ENCODE measurements around the gene MLH1. TPM values are rescaled to one million over a fixed set of nuclear protein-coding genes. Genes with fewer than 3 reads are reported as not detected.

Gene MLH1
- total RNA-seq, 2 experiments from 2014 or later, result 89.6 to 93.7 TPM

- intact Hi-C loops (cut with micrococcal nuclease), result no loop called here
- no peak for TF ChIP-seq CTCF (IDR thresholded peaks at IDR 0.05)
- Mint-ChIP-seq H3K9me3 (no peaks in the 10 kb centered on the region), H3K27ac (no peak overlapping the region), H3K27me3 (no peaks in the 10 kb centered on the region), H3K4me1 (ENCODE audit: low read depth) (no peaks in the 10 kb centered on the region), H3K4me3 (no peak overlapping the region), H3K36me3 (ENCODE audit: low read depth) (peaks cover 4% of the 10 kb centered on the region)
- POLR2A ChIA-PET, result no interaction called here
- no peak for ATAC-seq
- CTCF ChIA-PET, result no interaction called here
- no peak for DNase-seq
These were observed 93.6 kb downstream of the MLH1 start for GRCh38 chr3:37086918-37087317.

GRCh38 chr3:37087870-37088269, 94.6 kb downstream of the MLH1 start:
- no peaks in the 10 kb centered on the region for H3K27me3 Mint-ChIP-seq
- CTCF ChIA-PET, result no interaction called here
- POLR2A ChIA-PET, result no interaction called here

GRCh38 chr3:37092484-37092883, 99.2 kb downstream of the MLH1 start:
- DNase-seq (no peak), ATAC-seq (no peak)
- no peak for TF ChIP-seq CTCF (IDR thresholded peaks at IDR 0.05)
- ChIA-PET CTCF (interaction anchor here (1.1 to 1.5 kb wide), 2 partner anchors 11 to 71 kb away, joined by 3 to 4 read pairs; no protein-coding TSS in a partner anchor), POLR2A (no interaction called here)
- intact Hi-C loops (cut with micrococcal nuclease), result no loop called here
- no peaks in the 10 kb centered on the region for H3K27me3 Mint-ChIP-seq
- no peaks in the 10 kb centered on the region for H3K9me3 Mint-ChIP-seq
- H3K4me1 Mint-ChIP-seq (ENCODE audit: low read depth), result no peaks in the 10 kb centered on the region
- no peak overlapping the region for H3K27ac Mint-ChIP-seq
- no peak overlapping the region for H3K4me3 Mint-ChIP-seq
- H3K36me3 Mint-ChIP-seq (ENCODE audit: low read depth), result peaks cover 4% of the 10 kb centered on the region

More at GRCh38 chr3:37087870-37088269, 94.6 kb downstream of the MLH1 start:
- Mint-ChIP-seq H3K9me3 (no peaks in the 10 kb centered on the region), H3K27ac (no peak overlapping the region), H3K36me3 (ENCODE audit: low read depth) (peaks cover 4% of the 10 kb centered on the region), H3K4me3 (no peak overlapping the region), H3K4me1 (ENCODE audit: low read depth) (no peaks in the 10 kb centered on the region)
- DNase-seq (no peak), ATAC-seq (no peak)
- intact Hi-C loops (cut with micrococcal nuclease), result no loop called here
- TF ChIP-seq CTCF (IDR thresholded peaks at IDR 0.05), result no peak

- Mint-ChIP-seq H3K4me1 (ENCODE audit: low read depth) (no peaks in the 10 kb centered on the region), H3K27ac (no peak overlapping the region), H3K27me3 (no peaks in the 10 kb centered on the region), H3K4me3 (no peak overlapping the region), H3K9me3 (no peaks in the 10 kb centered on the region), H3K36me3 (ENCODE audit: low read depth) (peaks cover 4% of the 10 kb centered on the region)
- ChIA-PET POLR2A (no interaction called here), CTCF (interaction anchor here (1.1 to 1.5 kb wide), 3 partner anchors 10 to 70 kb away, joined by 3 to 4 read pairs (median 3); no protein-coding TSS in a partner anchor)
- DNase-seq, result no peak
- no peak for TF ChIP-seq CTCF (IDR thresholded peaks at IDR 0.05)
- ATAC-seq, result no peak
- intact Hi-C loops (cut with micrococcal nuclease), result no loop called here
These were observed 100.2 kb downstream of the MLH1 start for GRCh38 chr3:37093481-37093880.

GRCh38 chr3:37094636-37095035, 101.3 kb downstream of the MLH1 start:
- no peaks in the 10 kb centered on the region for H3K4me1 Mint-ChIP-seq (ENCODE audit: low read depth)
- POLR2A ChIA-PET, result no interaction called here
- TF ChIP-seq CTCF (IDR thresholded peaks at IDR 0.05), result no peak
- intact Hi-C loops (cut with micrococcal nuclease), result no loop called here
- CTCF ChIA-PET, result interaction anchor here (1.4 kb wide), 1 partner anchor 70 kb away, joined by 3 read pairs; no protein-coding TSS in a partner anchor
- H3K4me3 Mint-ChIP-seq, result no peak overlapping the region
- DNase-seq, result no peak
- H3K27ac Mint-ChIP-seq, result no peak overlapping the region
- H3K9me3 Mint-ChIP-seq, result no peaks in the 10 kb centered on the region
- peaks cover 4% of the 10 kb centered on the region for H3K36me3 Mint-ChIP-seq (ENCODE audit: low read depth)
- no peak for ATAC-seq
- no peaks in the 10 kb centered on the region for H3K27me3 Mint-ChIP-seq

All from activated CD8-positive, alpha-beta T cell treated with anti-CD3 and anti-CD28 coated beads for 36 hours (primary cell).